Measurements from ENCODE around the gene FBXL2.

Gene FBXL2

DNA sequence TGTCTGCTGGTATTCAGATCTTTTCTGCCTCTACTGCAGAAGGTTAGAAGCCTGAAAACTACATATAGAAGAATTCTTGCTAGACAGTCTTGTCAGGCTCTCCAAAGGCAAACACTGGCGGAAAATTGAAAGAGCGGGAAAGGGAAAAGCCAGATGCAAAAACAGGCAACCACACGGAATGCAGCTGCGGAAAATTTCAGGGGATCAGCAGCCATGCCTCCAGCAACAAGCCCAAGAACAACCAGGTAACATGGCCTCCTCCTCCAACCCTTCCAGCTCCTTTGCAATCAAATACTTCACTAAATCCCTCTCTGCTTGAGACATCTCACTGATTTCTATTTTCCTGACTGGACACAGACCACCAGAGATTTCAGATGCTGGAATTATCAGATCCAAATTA lies 153.3 kb downstream of the FBXL2 start:
- no peak for FAIRE-seq

- FAIRE-seq = no peak
Measured at GRCh38 chr3:33433843-33434242, 156.6 kb downstream of the FBXL2 start.
